Suprapubic skin (tissue), 4 donors: ENCODE data around the gene LRBA. TPM values are rescaled to one million over a fixed set of nuclear protein-coding genes. Genes with fewer than 3 reads are reported as not detected.

Source experiments
- DNase-seq, 2 donors: peaks; one replicate each; pipeline ENCODE4 v3.0.0-alpha.2; 2019; ENCODE audit warnings: low spot score in 2 of 2
- H3K27ac ChIP-seq: fragments of 200-600 bp; sonication (generic); one replicate; pipeline ENCODE4 v1.5.1; 2019
- H3K27me3 ChIP-seq: fragments of 200-600 bp; sonication (generic); one replicate; pipeline ENCODE4 v1.5.1; 2019
- H3K36me3 ChIP-seq: fragments of 200-600 bp; sonication (generic); one replicate; pipeline ENCODE4 v1.5.1; 2019
- H3K4me1 ChIP-seq: fragments of 200-600 bp; sonication (generic); one replicate; pipeline ENCODE4 v1.5.1; 2019
- H3K4me3 ChIP-seq: fragments of 200-600 bp; sonication (generic); one replicate; pipeline ENCODE4 v1.5.1; 2019; ENCODE audit warnings: mild to moderate bottlenecking
- H3K9me3 ChIP-seq: fragments of 200-600 bp; sonication (generic); one replicate; pipeline ENCODE4 v1.5.1; 2019
- EP300 ChIP-seq: sonication (generic); formaldehyde crosslinking; IDR thresholded peaks from one replicate; pipeline ENCODE4 v1.6.1; 2017; ENCODE audit warnings: antibody characterized with exemption
- POLR2A ChIP-seq, 2 donors: fragments of 450-650 bp; IDR thresholded peaks; one replicate each; pipeline ENCODE4 v1.6.1; 2017; ENCODE audit warnings: antibody characterized with exemption in 2 of 2, mild to moderate bottlenecking in 2 of 2, moderate library complexity in 2 of 2
- POLR2AphosphoS5 ChIP-seq, 3 donors: sonication (generic); formaldehyde crosslinking; IDR thresholded peaks; one replicate each; pipeline ENCODE4 v1.6.1; 2017; ENCODE audit warnings: antibody characterized with exemption in 3 of 3
- whole genome bisulfite sequencing: methylation state at CpG from one replicate; pipeline ENCODE4 v1.1.5; 2018; 5-methylcytosine and 5-hydroxymethylcytosine counted together
- total RNA-seq, 4 donors: library from RNA; depleted of rRNA; stranded (reverse); fragments of >200 nt; gene quantifications; one replicate each; pipeline ENCODE4 v1.1.0, GENCODE V29; 2016
- TF ChIP-seq, protein P1 (sequence below), 2 donors: fragments of 200-600 bp in 1 of 2; fragments of 450-650 bp in 1 of 2; sonication (generic) in 1 of 2; IDR thresholded peaks; one replicate each; pipeline ENCODE4 v1.5.1; 2016 to 2019; ENCODE audit warnings: antibody characterized with exemption in 2 of 2, mild to moderate bottlenecking in 1 of 2, moderate library complexity in 1 of 2

Gene LRBA
- total RNA-seq, 4 donors from 2014 or later, result 64.6 to 128 (median 81.0) TPM

DNA sequence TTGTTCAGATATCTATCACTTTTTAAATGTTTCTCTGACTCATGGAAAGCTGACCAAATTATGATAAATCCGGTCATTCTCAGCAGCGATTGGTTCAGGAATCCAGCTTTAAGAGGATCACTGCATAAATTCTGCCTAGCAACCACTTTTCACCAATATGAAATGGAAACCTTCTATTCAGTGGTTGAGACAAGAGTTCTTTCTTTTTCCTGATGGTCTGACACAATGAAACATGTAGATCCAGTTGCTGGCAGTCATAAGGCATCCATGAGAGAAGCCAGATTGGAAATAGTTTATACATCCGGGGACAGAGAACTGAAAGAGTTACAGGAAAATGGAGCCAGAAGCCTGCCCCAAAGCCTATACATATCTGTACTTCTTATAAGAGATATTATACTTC lies 406.0 kb downstream of the LRBA start:
- no peaks in the 10 kb centered on the region for H3K36me3 ChIP-seq
- no peaks in the 10 kb centered on the region for H3K27me3 ChIP-seq
- DNase-seq, result no peak
- no peaks in the 10 kb centered on the region for H3K4me1 ChIP-seq
- no peak overlapping the region for H3K27ac ChIP-seq
- TF ChIP-seq, protein P1, sequence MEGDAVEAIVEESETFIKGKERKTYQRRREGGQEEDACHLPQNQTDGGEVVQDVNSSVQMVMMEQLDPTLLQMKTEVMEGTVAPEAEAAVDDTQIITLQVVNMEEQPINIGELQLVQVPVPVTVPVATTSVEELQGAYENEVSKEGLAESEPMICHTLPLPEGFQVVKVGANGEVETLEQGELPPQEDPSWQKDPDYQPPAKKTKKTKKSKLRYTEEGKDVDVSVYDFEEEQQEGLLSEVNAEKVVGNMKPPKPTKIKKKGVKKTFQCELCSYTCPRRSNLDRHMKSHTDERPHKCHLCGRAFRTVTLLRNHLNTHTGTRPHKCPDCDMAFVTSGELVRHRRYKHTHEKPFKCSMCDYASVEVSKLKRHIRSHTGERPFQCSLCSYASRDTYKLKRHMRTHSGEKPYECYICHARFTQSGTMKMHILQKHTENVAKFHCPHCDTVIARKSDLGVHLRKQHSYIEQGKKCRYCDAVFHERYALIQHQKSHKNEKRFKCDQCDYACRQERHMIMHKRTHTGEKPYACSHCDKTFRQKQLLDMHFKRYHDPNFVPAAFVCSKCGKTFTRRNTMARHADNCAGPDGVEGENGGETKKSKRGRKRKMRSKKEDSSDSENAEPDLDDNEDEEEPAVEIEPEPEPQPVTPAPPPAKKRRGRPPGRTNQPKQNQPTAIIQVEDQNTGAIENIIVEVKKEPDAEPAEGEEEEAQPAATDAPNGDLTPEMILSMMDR (IDR thresholded peaks at IDR 0.05), result no peak
- TF ChIP-seq EP300 (no peak), POLR2AphosphoS5 (IDR thresholded peaks at IDR 0.05) (no peak), POLR2A (IDR thresholded peaks at IDR 0.05) (no peak)
- 91% methylated on average over 3 of the region's 3 CpGs for WGBS
- no peaks in the 10 kb centered on the region for H3K9me3 ChIP-seq
- H3K4me3 ChIP-seq, result no peak overlapping the region

DNA sequence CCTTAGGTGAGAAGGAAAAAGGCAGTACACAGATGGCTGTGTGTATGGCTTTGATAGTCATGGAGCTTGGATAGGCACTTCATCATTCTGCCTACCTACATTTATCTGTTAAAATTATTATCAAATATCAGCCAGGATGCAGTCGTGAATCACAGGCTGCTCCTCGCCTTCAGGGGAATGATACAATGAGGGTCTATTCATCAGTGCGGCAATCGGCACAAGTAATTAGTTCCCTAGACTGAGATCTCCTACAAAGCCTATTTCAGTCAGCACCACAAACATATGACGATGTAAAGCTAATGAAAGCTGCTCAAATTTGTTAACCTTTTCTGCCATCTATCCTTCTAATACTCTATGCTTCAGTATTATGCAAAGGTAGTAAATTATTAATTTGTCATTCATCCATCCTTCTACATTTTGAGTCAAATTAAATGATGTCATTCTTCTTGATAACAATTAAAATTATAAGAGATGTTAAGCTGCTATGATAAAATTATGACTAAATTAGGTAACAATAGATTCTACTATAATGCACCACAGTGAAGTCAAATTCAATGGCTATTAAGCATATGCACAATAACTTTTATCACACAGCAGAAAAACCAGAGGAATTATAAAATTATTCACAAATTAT lies 414.2 kb downstream of the LRBA start:
- no peak for DNase-seq
- 80% methylated on average over 5 of the region's 5 CpGs for WGBS
- TF ChIP-seq POLR2A (IDR thresholded peaks at IDR 0.05), result no peak
- TF ChIP-seq, protein P1 (IDR thresholded peaks at IDR 0.05), result no peak
- TF ChIP-seq POLR2AphosphoS5 (IDR thresholded peaks at IDR 0.05), result no peak
- TF ChIP-seq EP300, result no peak
- peaks cover 7% of the 10 kb centered on the region for H3K36me3 ChIP-seq
- no peaks in the 10 kb centered on the region for H3K27me3 ChIP-seq
- no peaks in the 10 kb centered on the region for H3K9me3 ChIP-seq
- no peaks in the 10 kb centered on the region for H3K4me1 ChIP-seq
- H3K4me3 ChIP-seq, result no peak overlapping the region
- H3K27ac ChIP-seq, result no peak overlapping the region

DNA sequence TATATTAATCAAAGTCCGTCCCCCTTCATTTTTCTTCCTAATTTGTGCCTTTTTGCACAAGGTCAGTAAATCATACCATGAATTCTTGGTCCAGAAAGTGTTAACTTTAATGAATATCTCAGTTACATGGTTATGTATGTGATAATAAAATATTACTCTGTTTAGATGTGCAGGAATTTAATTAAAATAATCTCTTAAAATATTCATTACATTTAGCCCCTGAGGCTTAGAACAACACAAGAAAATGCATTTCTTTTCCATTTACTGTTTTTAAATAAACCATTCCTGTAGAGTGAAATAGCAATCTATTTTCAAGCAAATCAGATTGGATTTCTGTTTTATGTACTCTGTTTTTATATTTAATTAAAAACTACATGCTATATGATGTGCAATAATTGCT lies 415.5 kb downstream of the LRBA start:
- Histone ChIP-seq H3K36me3 (peaks cover 7% of the 10 kb centered on the region), H3K27me3 (no peaks in the 10 kb centered on the region), H3K4me1 (no peaks in the 10 kb centered on the region), H3K9me3 (no peaks in the 10 kb centered on the region), H3K27ac (no peak overlapping the region), H3K4me3 (no peak overlapping the region)
- 95% methylated on average over 1 of the region's 1 CpG for WGBS
- DNase-seq, result no peak
- TF ChIP-seq, protein P1 (IDR thresholded peaks at IDR 0.05), result no peak
- TF ChIP-seq EP300 (no peak), POLR2A (IDR thresholded peaks at IDR 0.05) (no peak), POLR2AphosphoS5 (IDR thresholded peaks at IDR 0.05) (no peak)

DNA sequence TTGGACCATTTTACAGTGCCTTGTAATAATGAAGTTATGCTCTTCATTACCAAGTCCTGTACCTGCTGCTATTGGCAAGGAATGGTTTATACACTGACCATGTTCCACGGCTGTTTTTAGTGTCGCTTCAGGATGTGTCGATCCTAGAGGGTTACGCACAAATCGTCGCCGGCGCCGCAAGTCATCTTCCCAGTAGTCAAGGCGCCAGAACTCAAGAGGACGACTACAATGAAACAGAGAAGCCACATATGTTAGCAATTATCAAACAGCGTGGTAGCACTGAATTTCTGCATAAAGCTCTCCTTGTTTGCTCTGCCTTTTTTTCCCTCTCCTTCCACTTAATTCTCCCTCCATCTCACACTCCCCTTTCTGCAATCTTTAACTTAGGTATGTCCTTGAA lies 416.2 kb downstream of the LRBA start:
- WGBS, result 85% methylated on average over 12 of the region's 12 CpGs
- TF ChIP-seq POLR2AphosphoS5 (IDR thresholded peaks at IDR 0.05) (no peak), EP300 (no peak), POLR2A (IDR thresholded peaks at IDR 0.05) (no peak)
- TF ChIP-seq, protein P1 (IDR thresholded peaks at IDR 0.05), result no peak
- H3K27ac ChIP-seq, result no peak overlapping the region
- H3K4me3 ChIP-seq, result no peak overlapping the region
- no peak for DNase-seq
- H3K36me3 ChIP-seq, result peaks cover 7% of the 10 kb centered on the region
- H3K4me1 ChIP-seq, result no peaks in the 10 kb centered on the region
- no peaks in the 10 kb centered on the region for H3K27me3 ChIP-seq
- H3K9me3 ChIP-seq, result no peaks in the 10 kb centered on the region

DNA sequence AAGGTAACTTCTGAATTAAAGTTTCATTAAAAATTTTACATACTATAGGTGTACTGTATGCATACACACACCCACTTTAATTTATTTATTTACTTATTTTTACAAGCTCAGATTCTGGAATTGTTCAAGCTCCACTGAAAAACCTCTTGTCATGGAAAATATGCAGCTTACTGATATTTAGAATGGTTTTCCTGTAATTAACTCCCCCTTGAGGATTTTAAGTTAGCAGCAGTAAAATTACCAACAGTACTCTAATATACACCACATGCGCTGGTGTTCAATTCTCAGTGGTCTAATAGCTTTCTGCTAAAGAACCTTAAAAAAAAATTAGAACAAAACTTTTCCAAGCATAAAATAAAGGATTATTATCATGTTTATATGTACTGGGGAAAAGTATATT lies 421.1 kb downstream of the LRBA start:
- 74% methylated on average over 1 of the region's 1 CpG for WGBS
- TF ChIP-seq, protein P1 (IDR thresholded peaks at IDR 0.05), result no peak
- TF ChIP-seq EP300, result no peak
- no peak for TF ChIP-seq POLR2AphosphoS5 (IDR thresholded peaks at IDR 0.05)
- TF ChIP-seq POLR2A (IDR thresholded peaks at IDR 0.05), result no peak
- Histone ChIP-seq H3K27ac (no peak overlapping the region), H3K27me3 (no peaks in the 10 kb centered on the region), H3K9me3 (no peaks in the 10 kb centered on the region), H3K4me1 (no peaks in the 10 kb centered on the region), H3K4me3 (no peak overlapping the region), H3K36me3 (peaks cover 10% of the 10 kb centered on the region)
- DNase-seq, result no peak
